GM06990 (cell line): ENCODE results near the gene HMOX1.
"Not testable (repeated sequence)": the region's sequence is repeated elsewhere in the genome, so short reads cannot be mapped to it uniquely, and the experiment has no call there.

Experiments used
- DNase-seq: peaks from one replicate; pipeline ENCODE4 v3.0.0-alpha.2; 2011; ENCODE audit not compliant: insufficient read length; ENCODE audit errors: extremely low read depth
- H3K27me3 ChIP-seq: replicated peaks from 2 replicates; pipeline ENCODE4 v1.6.0; 2011; ENCODE audit warnings: low read length; ENCODE audit not compliant: control insufficient read depth, insufficient read depth
- H3K36me3 ChIP-seq: 2 replicates; pipeline ENCODE4 v1.5.1; 2011; ENCODE audit warnings: low read length; ENCODE audit not compliant: control insufficient read depth, insufficient read depth
- H3K4me3 ChIP-seq: replicated peaks from 2 replicates; pipeline ENCODE4 v1.5.1; 2011; ENCODE audit warnings: low read depth, mild to moderate bottlenecking, control low read depth, low read length
- CTCF ChIP-seq: IDR thresholded peaks from 2 replicates; pipeline ENCODE4 v1.5.1; 2011; ENCODE audit warnings: low read length, control low read depth, mild to moderate bottlenecking, inconsistent platforms; ENCODE audit not compliant: insufficient read depth, poor library complexity, severe bottlenecking

Gene HMOX1

GRCh38 chr22:35394011-35394312 is 13.1 kb downstream of the HMOX1 start:
- DNase-seq, result no peak
- Histone ChIP-seq H3K36me3 (no peaks in the 10 kb centered on the region; the same call in 1 of the 2 replicates), H3K27me3 (no peaks in the 10 kb centered on the region), H3K4me3 (no peak overlapping the region)
- no peak for TF ChIP-seq CTCF

DNA sequence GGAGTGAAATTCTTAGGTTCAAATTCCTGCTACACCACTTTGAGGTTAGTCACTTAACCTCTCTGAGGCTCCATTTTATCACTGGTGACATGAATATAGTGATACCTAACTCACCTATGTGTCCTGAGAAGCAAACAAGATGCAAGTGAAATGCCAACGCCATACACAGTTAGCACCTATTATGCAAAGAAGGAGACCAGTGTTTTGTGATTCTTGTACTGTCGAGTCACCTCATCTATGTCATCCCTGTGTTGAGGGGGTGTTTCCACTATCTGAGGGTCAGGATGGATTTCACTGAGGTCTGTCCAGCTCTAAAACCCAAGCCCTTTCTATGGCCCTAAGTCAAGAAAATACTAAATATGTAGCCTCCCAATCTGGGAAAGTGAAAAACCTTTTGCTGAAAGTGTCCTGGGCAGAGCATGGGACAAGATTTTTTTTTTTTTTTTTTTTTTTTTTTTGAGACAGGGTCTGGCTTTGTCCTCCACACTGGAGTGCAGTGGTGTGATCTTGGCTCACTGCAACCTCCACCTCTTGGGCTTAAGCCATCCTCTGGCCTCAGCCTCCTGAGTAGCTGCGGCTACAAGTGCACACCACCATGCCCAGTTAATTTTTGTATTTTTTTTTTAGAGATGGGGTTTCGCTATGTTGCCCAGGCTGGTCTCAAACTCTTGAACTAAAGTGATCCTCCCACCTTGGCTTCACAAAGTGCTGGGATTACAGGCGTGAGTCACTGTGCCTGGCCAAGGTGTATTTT is 14.1 kb downstream of the HMOX1 start:
- no peak for DNase-seq
- no peak overlapping the region for H3K4me3 ChIP-seq
- H3K27me3 ChIP-seq, result no peaks in the 10 kb centered on the region
- H3K36me3 ChIP-seq, result no peaks in the 10 kb centered on the region; the same call in 1 of the 2 replicates
- no peak for TF ChIP-seq CTCF

DNA sequence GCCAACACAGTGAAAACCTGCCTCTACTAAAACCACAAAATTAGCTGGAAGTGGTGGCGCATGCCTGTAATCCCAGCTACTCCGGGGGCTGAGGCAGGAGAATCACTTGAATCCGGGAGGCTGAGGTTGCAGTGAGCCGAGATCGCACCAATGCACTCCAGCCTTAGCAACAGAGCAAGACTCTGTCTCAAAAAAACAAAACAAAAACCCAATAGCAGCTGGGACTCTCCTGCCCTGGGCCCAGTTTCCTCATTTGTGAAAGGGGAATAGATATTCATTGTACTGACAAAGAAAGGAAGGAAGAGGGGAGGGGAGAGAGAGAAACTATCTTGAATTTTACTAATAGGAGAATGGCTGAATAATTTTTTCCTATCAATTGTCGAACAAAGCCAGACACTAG is 15.7 kb downstream of the HMOX1 start:
- not testable (repeated sequence) for H3K4me3 ChIP-seq, DNase-seq, H3K36me3 ChIP-seq, H3K27me3 ChIP-seq

DNA sequence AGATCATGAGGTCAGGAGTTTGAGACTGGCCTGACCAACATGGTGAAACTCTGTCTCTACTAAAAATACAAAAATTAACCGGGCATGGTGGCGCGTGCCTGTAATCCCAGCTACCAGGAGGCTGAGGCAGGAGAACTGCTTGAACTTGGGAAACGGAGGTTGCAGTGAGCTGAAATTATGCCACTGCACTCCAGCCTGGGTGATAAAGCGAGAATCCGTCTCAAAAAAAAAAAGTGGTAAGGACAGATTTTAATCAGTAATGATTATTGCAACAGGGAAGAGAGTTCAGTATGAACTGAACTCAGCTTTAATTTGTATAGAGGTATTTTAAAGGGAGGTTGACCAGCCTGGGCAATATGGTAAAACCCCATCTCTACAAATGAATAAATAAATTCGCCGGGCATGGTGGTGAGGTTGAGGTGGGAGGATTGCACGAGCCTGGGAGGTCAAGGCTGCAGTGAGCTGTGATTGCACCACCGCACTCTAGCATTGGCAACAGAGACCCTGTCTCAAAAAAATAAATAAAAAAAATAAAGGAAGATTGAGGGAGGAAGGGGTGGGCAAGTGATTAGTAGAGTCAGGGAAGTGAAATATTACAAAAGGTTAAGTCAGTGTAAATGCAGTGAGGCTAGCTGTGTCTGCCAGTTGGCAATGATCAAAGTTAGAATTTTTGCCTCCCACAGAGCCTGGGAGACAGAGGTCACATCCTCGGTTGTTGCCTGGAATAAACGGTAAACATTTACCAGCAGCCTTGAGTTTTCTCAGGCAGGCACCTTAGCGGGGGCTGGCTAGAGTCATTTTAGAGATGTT is 16.4 kb downstream of the HMOX1 start:
- Histone ChIP-seq H3K27me3 (no peaks in the 10 kb centered on the region), H3K36me3 (no peaks in the 10 kb centered on the region), H3K4me3 (no peak overlapping the region)
- TF ChIP-seq CTCF, result no peak
- no peak for DNase-seq

GRCh38 chr22:35398591-35398973 is 17.7 kb downstream of the HMOX1 start:
- H3K36me3 ChIP-seq, result peaks cover 8% of the 10 kb centered on the region
- no peak overlapping the region; the same call in 1 of the 2 replicates for H3K4me3 ChIP-seq
- DNase-seq, result no peak
- TF ChIP-seq CTCF, result no peak
- H3K27me3 ChIP-seq, result no peaks in the 10 kb centered on the region

DNA sequence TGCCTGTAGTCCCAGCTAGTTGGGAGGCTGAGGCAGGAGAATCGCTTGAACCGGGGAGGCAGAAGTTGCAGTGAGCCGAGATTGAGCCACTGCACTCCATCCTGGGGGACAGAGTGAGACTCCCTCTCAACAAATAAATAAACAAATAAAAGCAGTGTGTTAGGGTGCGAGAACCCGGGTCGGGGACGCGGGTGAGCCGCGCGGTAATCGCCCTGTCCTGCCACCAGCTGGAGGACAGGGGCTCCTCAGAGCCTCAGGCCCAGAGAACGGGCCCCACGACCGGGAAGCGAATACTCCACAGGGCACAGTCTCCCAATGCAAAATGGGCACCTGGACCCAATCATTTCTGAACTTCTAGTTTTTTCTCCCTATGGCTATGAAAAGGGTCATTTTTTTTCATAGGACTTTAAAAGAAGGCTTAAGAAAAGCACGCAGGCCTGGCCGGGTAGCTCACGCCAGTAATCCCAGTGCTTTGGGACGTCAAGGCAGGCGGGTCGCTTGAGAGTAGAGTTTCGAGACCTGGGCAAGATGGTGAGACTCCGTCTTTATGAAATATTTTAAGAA is 18.3 kb downstream of the HMOX1 start:
- no peak for TF ChIP-seq CTCF
- H3K36me3 ChIP-seq, result peaks cover 8% of the 10 kb centered on the region
- DNase-seq, result peak; percentile 66
- H3K27me3 ChIP-seq, result no peaks in the 10 kb centered on the region
- peak overlapping the region; percentile 75 for H3K4me3 ChIP-seq
